ENCODE results near the gene ZNF692.
A peak's percentile ranks its signal among the peaks of the same experiment; 100 is the strongest.
"Not testable (repeated sequence)": the region's sequence is repeated elsewhere in the genome, so short reads cannot be mapped to it uniquely, and the experiment has no call there.

ZNF692 gene

DNA sequence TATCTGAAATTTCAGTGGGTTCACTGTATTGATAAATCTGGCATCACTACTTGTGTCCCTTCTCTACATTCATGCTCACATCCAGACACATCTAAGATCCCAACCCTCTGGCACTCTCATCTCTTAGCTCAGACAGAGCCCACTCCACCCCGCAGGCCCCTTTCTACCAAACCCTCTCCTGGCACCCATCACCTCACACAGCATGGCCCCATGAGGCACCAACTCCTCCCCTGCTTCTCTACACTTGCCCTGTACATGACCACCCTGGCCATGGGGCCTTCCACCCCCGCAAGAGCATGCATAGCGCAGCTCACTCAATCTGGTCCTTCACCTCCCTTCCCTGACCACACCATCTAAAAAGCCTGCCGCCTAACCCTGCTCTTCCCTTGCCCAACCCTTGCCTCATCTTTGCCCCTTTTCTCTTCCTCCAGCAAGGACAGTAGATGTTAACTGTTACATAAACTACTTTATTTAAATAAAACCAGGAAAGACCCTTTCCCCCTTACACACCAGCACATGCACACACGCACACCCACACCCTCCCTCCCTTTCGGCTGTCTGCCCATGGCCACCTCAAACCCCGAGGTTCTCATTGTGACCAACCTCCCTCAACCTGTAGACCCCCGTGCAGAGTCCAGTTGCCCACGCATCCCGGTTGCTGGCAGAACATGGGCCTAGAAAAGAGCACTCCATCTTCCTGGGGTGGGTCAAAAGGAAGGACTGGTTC, 48.7 kb downstream of the ZNF692 start:
- CTCF ChIA-PET, result interaction anchor here (10.8 kb wide), 1 partner anchor 191 kb away, joined by 242 read pairs; no protein-coding TSS in a partner anchor
- no peak for TF ChIP-seq CTCF (IDR thresholded peaks at IDR 0.05; ENCODE audit: control extremely low read depth, extremely low read depth, low read depth, missing control alignments)
- no peak for DNase-seq (ENCODE audit: extremely low spot score)
- POLR2A ChIA-PET, result no interaction called here

DNA sequence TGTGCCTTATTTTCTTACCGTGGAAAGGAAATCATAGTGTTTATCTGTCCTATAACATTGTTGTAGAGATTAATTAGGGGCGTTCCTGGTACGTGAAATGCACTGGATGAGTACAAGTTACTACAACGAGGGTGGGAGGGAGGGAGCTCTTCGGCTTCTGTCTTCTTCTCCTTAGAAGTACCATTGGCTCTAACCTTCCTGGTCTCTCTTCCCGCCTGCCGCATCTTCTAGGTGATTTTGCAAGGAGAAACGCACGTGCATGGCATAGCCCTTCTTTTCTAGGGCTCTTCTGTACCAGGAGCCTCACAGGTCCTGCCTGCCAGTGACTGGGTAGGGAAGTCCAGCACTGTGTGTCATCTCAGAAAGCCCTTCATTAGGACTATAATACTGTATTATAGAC, 50.0 kb downstream of the ZNF692 start:
- ChIA-PET POLR2A (no interaction called here), CTCF (interaction anchor here (1.0 to 10.8 kb wide), 5 partner anchors 12 to 565 kb away, joined by 3 to 242 read pairs (median 10); no protein-coding TSS in a partner anchor)
- no peak for DNase-seq (ENCODE audit: extremely low spot score)
- no peak for TF ChIP-seq CTCF (IDR thresholded peaks at IDR 0.05; ENCODE audit: control extremely low read depth, extremely low read depth, low read depth, missing control alignments)

DNA sequence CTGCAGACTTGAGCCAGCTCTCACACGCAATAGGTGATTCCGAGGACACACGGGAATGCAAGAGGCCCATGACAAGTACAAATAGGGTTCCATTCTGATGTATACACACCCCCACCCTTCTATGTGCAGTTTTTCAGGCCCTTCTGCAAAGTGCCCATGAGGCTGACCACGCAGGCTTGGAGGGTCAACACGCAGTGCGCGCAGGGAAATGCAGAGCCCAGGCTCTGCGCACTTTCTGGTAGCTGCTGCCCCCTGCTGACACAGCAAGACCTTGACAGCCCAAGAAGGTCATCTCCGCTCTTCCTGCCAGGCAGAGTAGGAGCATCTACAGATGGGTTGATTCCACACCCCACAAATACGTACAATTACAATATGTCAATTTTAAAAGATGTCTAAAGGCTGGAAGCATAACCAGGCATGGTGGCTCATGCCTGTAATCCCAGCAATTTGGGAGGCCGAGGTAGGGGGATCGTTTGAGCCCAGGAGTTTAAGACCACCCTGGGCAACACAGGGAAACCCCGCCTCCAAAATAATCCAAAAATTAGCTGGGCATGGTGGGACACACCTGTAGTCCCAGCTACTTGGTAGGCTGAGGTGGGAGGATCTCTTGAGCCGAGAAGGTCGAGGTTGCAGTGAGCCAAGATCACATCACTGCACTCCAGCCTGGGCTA, 51.7 kb downstream of the ZNF692 start:
- CTCF ChIA-PET, result interaction anchor here (0.7 to 10.8 kb wide), 28 partner anchors 10 to 563 kb away, joined by 3 to 242 read pairs (median 4); partner anchors contain the start of genes OR2T1 and SH3BP5L
- TF ChIP-seq CTCF (IDR thresholded peaks at IDR 0.05; ENCODE audit: control extremely low read depth, extremely low read depth, low read depth, missing control alignments), result peak; percentile 94
- peak; percentile 75 for DNase-seq (ENCODE audit: extremely low spot score)
- POLR2A ChIA-PET, result interaction anchor here (0.8 kb wide), 1 partner anchor 31 kb away, joined by 3 read pairs; the partner anchor contains the start of gene ZNF672

GRCh38 chr1:248805876-248806275, 53.0 kb downstream of the ZNF692 start:
- ChIA-PET POLR2A (no interaction called here), CTCF (interaction anchor here (0.6 to 10.8 kb wide), 27 partner anchors 8 to 562 kb away, joined by 3 to 242 read pairs (median 3); partner anchors contain the start of gene OR2T1)
- no peak for DNase-seq (ENCODE audit: extremely low spot score)
- TF ChIP-seq CTCF (IDR thresholded peaks at IDR 0.05; ENCODE audit: control extremely low read depth, extremely low read depth, low read depth, missing control alignments), result no peak

DNA sequence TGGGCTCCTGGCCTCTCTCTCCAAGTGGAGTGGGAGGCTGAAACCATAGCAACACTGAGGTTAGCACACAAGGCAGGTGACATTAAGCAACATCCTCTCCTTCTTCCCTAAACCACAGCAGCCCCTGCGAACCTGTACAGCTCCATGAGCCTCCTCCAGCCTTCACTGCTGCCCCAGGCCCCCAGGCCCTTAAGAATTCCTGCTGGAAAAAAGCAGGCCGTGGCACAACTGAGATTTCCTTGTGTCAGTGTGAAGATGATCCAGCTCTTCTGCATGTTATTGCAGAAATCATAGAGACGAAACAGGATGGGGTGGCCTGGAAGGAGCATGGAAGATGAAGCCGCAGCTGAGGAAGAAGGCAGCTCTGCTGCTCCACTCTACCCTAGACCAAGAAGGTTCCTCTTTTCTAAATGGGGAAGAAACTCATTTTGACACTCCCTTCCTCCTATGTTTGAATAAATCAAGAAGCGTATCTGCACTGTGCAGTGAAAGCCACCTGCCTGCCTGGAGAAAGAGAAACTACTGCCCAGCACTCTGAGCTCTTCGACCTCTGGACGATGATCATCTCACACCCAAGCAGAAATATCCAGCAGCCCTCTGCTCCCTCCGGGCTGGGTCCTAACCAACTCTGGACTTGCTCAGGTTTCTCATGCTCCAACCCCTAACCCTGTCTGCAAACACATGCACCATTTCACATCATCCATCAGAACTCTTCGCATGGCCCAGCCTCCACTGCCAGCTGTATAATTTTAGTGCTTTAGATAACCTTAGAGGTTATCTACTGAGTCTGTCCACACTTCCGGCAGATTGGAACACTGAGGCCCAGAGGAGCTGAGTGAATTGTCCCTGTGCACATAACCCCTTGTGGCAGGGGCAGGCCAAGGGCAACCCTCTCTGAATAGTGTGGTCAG, 53.9 kb downstream of the ZNF692 start:
- ChIA-PET POLR2A (interaction anchor here (0.8 to 1.2 kb wide), 2 partner anchors 20 to 34 kb away, joined by 3 read pairs; no protein-coding TSS in a partner anchor), CTCF (interaction anchor here (0.7 to 10.8 kb wide), 20 partner anchors 9 to 868 kb away, joined by 3 to 242 read pairs (median 3); no protein-coding TSS in a partner anchor)
- TF ChIP-seq CTCF (IDR thresholded peaks at IDR 0.05; ENCODE audit: control extremely low read depth, extremely low read depth, low read depth, missing control alignments), result no peak
- DNase-seq (ENCODE audit: extremely low spot score), result peak; percentile 77

DNA sequence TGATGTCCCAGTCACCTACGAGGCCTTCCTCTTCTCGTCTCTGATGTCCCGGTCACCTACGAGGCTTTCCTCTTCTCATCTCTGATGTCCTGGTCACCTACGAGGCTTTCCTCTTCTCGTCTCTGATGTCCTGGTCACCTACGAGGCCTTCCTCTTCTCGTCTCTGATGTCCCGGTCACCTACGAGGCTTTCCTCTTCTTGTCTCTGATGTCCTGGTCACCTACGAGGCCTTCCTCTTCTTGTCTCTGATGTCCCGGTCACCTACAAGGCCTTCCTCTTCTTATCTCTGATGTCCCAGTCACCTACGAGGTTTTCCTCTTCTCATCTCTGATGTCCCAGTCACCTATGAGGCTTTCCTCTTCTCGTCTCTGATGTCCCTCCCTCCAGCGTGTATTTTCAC, 55.4 kb downstream of the ZNF692 start:
- CTCF ChIA-PET, result interaction anchor here (1.9 to 10.8 kb wide), 4 partner anchors 106 to 559 kb away, joined by 8 to 242 read pairs (median 22); no protein-coding TSS in a partner anchor

More for the DNA sequence above, 55.4 kb downstream of the ZNF692 start:
- DNase-seq (ENCODE audit: extremely low spot score); POLR2A ChIA-PET: not testable (repeated sequence)

Measured in GM10248 (cell line).